ENCODE data around the gene SHISA6.

SHISA6 gene

GRCh38 chr17:11380761-11381160 lies 139.7 kb downstream of the SHISA6 start:
- TF ChIP-seq, protein P1, sequence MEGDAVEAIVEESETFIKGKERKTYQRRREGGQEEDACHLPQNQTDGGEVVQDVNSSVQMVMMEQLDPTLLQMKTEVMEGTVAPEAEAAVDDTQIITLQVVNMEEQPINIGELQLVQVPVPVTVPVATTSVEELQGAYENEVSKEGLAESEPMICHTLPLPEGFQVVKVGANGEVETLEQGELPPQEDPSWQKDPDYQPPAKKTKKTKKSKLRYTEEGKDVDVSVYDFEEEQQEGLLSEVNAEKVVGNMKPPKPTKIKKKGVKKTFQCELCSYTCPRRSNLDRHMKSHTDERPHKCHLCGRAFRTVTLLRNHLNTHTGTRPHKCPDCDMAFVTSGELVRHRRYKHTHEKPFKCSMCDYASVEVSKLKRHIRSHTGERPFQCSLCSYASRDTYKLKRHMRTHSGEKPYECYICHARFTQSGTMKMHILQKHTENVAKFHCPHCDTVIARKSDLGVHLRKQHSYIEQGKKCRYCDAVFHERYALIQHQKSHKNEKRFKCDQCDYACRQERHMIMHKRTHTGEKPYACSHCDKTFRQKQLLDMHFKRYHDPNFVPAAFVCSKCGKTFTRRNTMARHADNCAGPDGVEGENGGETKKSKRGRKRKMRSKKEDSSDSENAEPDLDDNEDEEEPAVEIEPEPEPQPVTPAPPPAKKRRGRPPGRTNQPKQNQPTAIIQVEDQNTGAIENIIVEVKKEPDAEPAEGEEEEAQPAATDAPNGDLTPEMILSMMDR (IDR thresholded peaks at IDR 0.05; ENCODE audit: borderline replicate concordance, control extremely low read depth, extremely low read depth, insufficient read depth, missing control alignments): no peak
- in situ Hi-C loops (cut with MboI; ENCODE audit: low sequenced_read_pairs, unreplicated experiment): no loop called here
- DNase-seq (ENCODE audit: low spot score): no peak

DNA sequence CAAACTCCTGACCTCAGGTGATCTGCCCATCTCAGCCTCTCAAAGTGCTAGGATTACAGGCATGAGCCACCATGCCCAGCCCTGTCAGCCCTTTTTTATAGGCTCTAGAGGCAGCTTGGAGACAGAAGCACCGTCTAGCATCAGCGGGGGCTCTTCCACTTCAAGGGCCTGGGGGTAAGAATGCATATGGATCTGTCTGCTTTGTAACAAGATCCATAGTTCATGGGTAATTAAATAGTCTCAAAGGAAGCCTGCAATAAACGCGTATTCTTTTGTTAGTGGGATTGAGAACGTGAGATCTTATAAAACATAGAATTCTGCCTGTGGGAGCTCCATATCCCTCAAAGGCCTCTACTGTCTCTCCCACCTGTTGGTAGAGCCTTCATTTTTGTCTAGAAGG lies 142.1 kb downstream of the SHISA6 start:
- DNase-seq (ENCODE audit: low spot score): no peak
- TF ChIP-seq, protein P1 (IDR thresholded peaks at IDR 0.05; ENCODE audit: borderline replicate concordance, control extremely low read depth, extremely low read depth, insufficient read depth, missing control alignments): no peak
- in situ Hi-C loops (cut with MboI; ENCODE audit: low sequenced_read_pairs, unreplicated experiment): no loop called here

GRCh38 chr17:11384131-11384530 lies 143.1 kb downstream of the SHISA6 start:
- TF ChIP-seq, protein P1 (IDR thresholded peaks at IDR 0.05; ENCODE audit: borderline replicate concordance, control extremely low read depth, extremely low read depth, insufficient read depth, missing control alignments): no peak
- no peak for DNase-seq (ENCODE audit: low spot score)
- in situ Hi-C loops (cut with MboI; ENCODE audit: low sequenced_read_pairs, unreplicated experiment): no loop called here

DNA sequence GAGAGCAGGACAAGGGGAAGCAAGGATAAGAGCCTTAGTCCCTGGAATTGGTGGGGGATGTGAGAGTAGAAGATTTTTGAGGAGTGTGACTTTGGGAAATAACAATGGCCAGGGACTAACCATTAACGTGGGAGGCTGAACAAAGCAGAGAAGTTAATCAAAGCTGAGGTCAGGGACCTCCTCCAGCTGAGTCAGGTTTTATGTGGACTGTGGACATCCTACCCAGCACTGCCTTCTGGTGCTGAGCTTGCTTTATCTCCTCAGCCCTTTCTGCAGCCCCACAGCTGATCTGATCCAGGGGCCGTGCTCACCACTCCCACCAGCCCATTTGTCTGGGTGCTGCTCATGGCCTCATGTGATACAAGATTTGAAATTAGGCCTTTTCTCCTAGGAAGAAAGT lies 146.6 kb downstream of the SHISA6 start:
- DNase-seq (ENCODE audit: low spot score): no peak
- TF ChIP-seq, protein P1 (IDR thresholded peaks at IDR 0.05; ENCODE audit: borderline replicate concordance, control extremely low read depth, extremely low read depth, insufficient read depth, missing control alignments): no peak
- in situ Hi-C loops (cut with MboI; ENCODE audit: low sequenced_read_pairs, unreplicated experiment): no loop called here

GRCh38 chr17:11388054-11388453 lies 147.0 kb downstream of the SHISA6 start:
- DNase-seq (ENCODE audit: low spot score): no peak
- TF ChIP-seq, protein P1 (IDR thresholded peaks at IDR 0.05; ENCODE audit: borderline replicate concordance, control extremely low read depth, extremely low read depth, insufficient read depth, missing control alignments): no peak
- in situ Hi-C loops (cut with MboI; ENCODE audit: low sequenced_read_pairs, unreplicated experiment): no loop called here

DNA sequence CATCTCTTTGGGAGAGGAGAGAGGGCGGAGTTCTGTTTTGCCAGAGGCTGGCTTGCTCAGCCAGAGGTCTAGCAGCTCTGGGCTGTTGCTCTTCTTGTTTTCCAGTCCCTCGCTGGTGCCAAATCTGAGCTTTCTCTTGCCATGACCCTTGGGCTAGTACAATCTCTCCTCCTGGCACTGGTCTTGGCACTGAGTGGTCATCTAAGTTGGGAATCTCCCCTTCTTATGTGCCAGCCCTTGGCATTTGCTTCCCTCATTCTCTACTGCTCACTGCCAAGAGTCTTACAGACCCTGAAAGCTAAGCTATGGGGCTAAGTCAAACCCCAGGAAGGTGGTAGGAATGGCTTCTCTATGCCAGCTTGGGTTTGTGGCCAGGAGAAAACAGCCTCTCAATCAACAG lies 148.6 kb downstream of the SHISA6 start:
- TF ChIP-seq, protein P1 (IDR thresholded peaks at IDR 0.05; ENCODE audit: borderline replicate concordance, control extremely low read depth, extremely low read depth, insufficient read depth, missing control alignments): no peak
- no peak for DNase-seq (ENCODE audit: low spot score)
- in situ Hi-C loops (cut with MboI; ENCODE audit: low sequenced_read_pairs, unreplicated experiment): no loop called here

GRCh38 chr17:11391134-11391533 lies 150.1 kb downstream of the SHISA6 start:
- in situ Hi-C loops (cut with MboI; ENCODE audit: low sequenced_read_pairs, unreplicated experiment): no loop called here
- DNase-seq (ENCODE audit: low spot score): no peak
- TF ChIP-seq, protein P1 (IDR thresholded peaks at IDR 0.05; ENCODE audit: borderline replicate concordance, control extremely low read depth, extremely low read depth, insufficient read depth, missing control alignments): no peak

All from GM13976 (cell line).